ENCODE measurements around the gene METTL16. TPM values are rescaled to one million over a fixed set of nuclear protein-coding genes. Genes with fewer than 3 reads are reported as not detected.

The METTL16 gene
- total and polyA plus RNA-seq, 4 donors, result 4.1 to 8.9 (median 6.6) TPM

GRCh38 chr17:2388683-2389055 lies 123.0 kb downstream of the METTL16 start:
- peaks cover 3 to 24% (median 16%) of the 10 kb centered on the region in 4 donors for H3K4me1 ChIP-seq (ENCODE audit: control insufficient read depth in 4 of 4, insufficient read depth in 4 of 4, low read length in 3 of 4)
- DNase-seq (ENCODE audit: low spot score), result no peak
- no peak overlapping the region for H3K9ac ChIP-seq (ENCODE audit: low read depth in 1 of 2, low read length in 2 of 2)
- H3K27me3 ChIP-seq (ENCODE audit: control insufficient read depth in 4 of 4, insufficient read depth in 4 of 4, low read length in 3 of 4), result no peaks in the 10 kb centered on the region
- WGBS, result 95% methylated on average over 15 of the region's 15 CpGs
- H3K4me3 ChIP-seq (ENCODE audit: low read depth in 1 of 3, low read length in 3 of 3), result no peak overlapping the region
- TF ChIP-seq HNF4G (IDR thresholded peaks at IDR 0.05) (no peak), RAD21 (IDR thresholded peaks at IDR 0.05) (no peak), TAF1 (conservative IDR thresholded peaks at IDR 0.05) (no peak), FOXA2 (IDR thresholded peaks at IDR 0.05) (no peak)
- TF ChIP-seq, protein P1, sequence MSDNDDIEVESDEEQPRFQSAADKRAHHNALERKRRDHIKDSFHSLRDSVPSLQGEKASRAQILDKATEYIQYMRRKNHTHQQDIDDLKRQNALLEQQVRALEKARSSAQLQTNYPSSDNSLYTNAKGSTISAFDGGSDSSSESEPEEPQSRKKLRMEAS (IDR thresholded peaks at IDR 0.05), result no peak
- H3K9me3 ChIP-seq (ENCODE audit: control insufficient read depth in 4 of 4, low read length in 3 of 4), result no peaks in the 10 kb centered on the region
- no peak overlapping the region for H3K27ac ChIP-seq (ENCODE audit: low read depth in 1 of 2, low read length in 2 of 2)
- peaks cover 0 to 10% (median 5%) of the 10 kb centered on the region in 4 donors for H3K36me3 ChIP-seq (ENCODE audit: control insufficient read depth in 4 of 4, insufficient read depth in 3 of 4, low read depth in 1 of 4, low read length in 3 of 4)

GRCh38 chr17:2388020-2388682 lies 123.5 kb downstream of the METTL16 start:
- Histone ChIP-seq H3K9me3 (ENCODE audit: control insufficient read depth in 4 of 4, low read length in 3 of 4) (no peaks in the 10 kb centered on the region), H3K36me3 (ENCODE audit: control insufficient read depth in 4 of 4, insufficient read depth in 3 of 4, low read depth in 1 of 4, low read length in 3 of 4) (peaks cover 0 to 10% (median 5%) of the 10 kb centered on the region in 4 donors), H3K4me3 (ENCODE audit: low read depth in 1 of 3, low read length in 3 of 3) (no peak overlapping the region), H3K9ac (ENCODE audit: low read depth in 1 of 2, low read length in 2 of 2) (no peak overlapping the region), H3K27ac (ENCODE audit: low read depth in 1 of 2, low read length in 2 of 2) (no peak overlapping the region), H3K4me1 (ENCODE audit: control insufficient read depth in 4 of 4, insufficient read depth in 4 of 4, low read length in 3 of 4) (peaks cover 3 to 28% (median 20%) of the 10 kb centered on the region in 4 donors), H3K27me3 (ENCODE audit: control insufficient read depth in 4 of 4, insufficient read depth in 4 of 4, low read length in 3 of 4) (no peaks in the 10 kb centered on the region)
- TF ChIP-seq, protein P1 (IDR thresholded peaks at IDR 0.05), result no peak
- TF ChIP-seq HNF4A (conservative IDR thresholded peaks at IDR 0.05), result no peak
- no peak for TF ChIP-seq FOXA2 (IDR thresholded peaks at IDR 0.05)
- TF ChIP-seq NR2F2 (IDR thresholded peaks at IDR 0.05), result no peak
- no peak for TF ChIP-seq JUND (IDR thresholded peaks at IDR 0.05)
- no peak for TF ChIP-seq RXRA (IDR thresholded peaks at IDR 0.05)
- TF ChIP-seq YY1 (IDR thresholded peaks at IDR 0.05), result no peak
- TF ChIP-seq, protein P2, sequence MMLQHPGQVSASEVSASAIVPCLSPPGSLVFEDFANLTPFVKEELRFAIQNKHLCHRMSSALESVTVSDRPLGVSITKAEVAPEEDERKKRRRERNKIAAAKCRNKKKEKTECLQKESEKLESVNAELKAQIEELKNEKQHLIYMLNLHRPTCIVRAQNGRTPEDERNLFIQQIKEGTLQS (IDR thresholded peaks at IDR 0.05), result no peak
- TF ChIP-seq GABPA (IDR thresholded peaks at IDR 0.05 in 1 of 2, conservative IDR thresholded peaks at IDR 0.05 in 1 of 2), result no peak
- TF ChIP-seq, protein P3, sequence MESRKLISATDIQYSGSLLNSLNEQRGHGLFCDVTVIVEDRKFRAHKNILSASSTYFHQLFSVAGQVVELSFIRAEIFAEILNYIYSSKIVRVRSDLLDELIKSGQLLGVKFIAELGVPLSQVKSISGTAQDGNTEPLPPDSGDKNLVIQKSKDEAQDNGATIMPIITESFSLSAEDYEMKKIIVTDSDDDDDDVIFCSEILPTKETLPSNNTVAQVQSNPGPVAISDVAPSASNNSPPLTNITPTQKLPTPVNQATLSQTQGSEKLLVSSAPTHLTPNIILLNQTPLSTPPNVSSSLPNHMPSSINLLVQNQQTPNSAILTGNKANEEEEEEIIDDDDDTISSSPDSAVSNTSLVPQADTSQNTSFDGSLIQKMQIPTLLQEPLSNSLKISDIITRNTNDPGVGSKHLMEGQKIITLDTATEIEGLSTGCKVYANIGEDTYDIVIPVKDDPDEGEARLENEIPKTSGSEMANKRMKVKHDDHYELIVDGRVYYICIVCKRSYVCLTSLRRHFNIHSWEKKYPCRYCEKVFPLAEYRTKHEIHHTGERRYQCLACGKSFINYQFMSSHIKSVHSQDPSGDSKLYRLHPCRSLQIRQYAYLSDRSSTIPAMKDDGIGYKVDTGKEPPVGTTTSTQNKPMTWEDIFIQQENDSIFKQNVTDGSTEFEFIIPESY (IDR thresholded peaks at IDR 0.05), result no peak
- TF ChIP-seq FOXA1 (IDR thresholded peaks at IDR 0.05), result no peak
- no peak for TF ChIP-seq RAD21 (IDR thresholded peaks at IDR 0.05)
- no peak for DNase-seq (ENCODE audit: low spot score)
- 95% methylated on average over 21 of the region's 21 CpGs for WGBS
